NT2/D1 (cell line): Measurements from ENCODE around the gene RELB.

Experiments used
- DNase-seq: peaks from one replicate; pipeline ENCODE4 v3.0.0-alpha.2; 2011; ENCODE audit warnings: low read depth, low spot score
- H3K27me3 ChIP-seq: 2 replicates; pipeline ENCODE4 v1.6.0; 2011; ENCODE audit warnings: mild to moderate bottlenecking; ENCODE audit not compliant: insufficient read length, insufficient read depth
- H3K36me3 ChIP-seq: 2 replicates; pipeline ENCODE4 v1.6.1; 2011; ENCODE audit warnings: mild to moderate bottlenecking, low read length, mixed read lengths; ENCODE audit not compliant: insufficient read depth, insufficient read length
- H3K4me1 ChIP-seq: 2 replicates; pipeline ENCODE4 v1.5.1; 2011; ENCODE audit not compliant: insufficient read depth, insufficient read length
- H3K4me3 ChIP-seq: 2 replicates; pipeline ENCODE4 v1.5.1; 2011; ENCODE audit warnings: low read depth; ENCODE audit not compliant: insufficient read length
- H3K9ac ChIP-seq: 2 replicates; pipeline ENCODE4 v1.6.0; 2011; ENCODE audit warnings: low read depth; ENCODE audit not compliant: insufficient read length
- H3K9me3 ChIP-seq: 2 replicates; pipeline ENCODE4 v1.5.1; 2011; ENCODE audit warnings: mild to moderate bottlenecking, low read length; ENCODE audit not compliant: insufficient read depth
- SUZ12 ChIP-seq: IDR thresholded peaks from 2 replicates; pipeline ENCODE4 v1.6.1; 2011; ENCODE audit not compliant: insufficient read length, insufficient read depth; ENCODE audit errors: extremely low read depth
- YY1 ChIP-seq: IDR thresholded peaks from 2 replicates; pipeline ENCODE4 v1.6.1; 2011; ENCODE audit not compliant: insufficient read length, insufficient read depth
- ZNF274 ChIP-seq: IDR thresholded peaks from 2 replicates; pipeline ENCODE4 v1.6.1; 2011; ENCODE audit warnings: mild to moderate bottlenecking, low read depth, low read length

Gene RELB

GRCh38 chr19:45001087-45001739 lies at the start of gene RELB:
Gene RELB, plus strand, starts transcription at chr19:45001464. Its CDS starts 116 bp downstream, at chr19:45001580.
- Histone ChIP-seq H3K9ac (peak within 1 kb of the TSS; percentile 78), H3K36me3 (peaks cover 18% of the 10 kb centered on the region), H3K9me3 (no peaks in the 10 kb centered on the region), H3K4me1 (no peaks in the 10 kb centered on the region), H3K4me3 (peak within 1 kb of the TSS; percentile 63), H3K27me3 (no peaks in the 10 kb centered on the region)
- DNase-seq: peak; percentile 65
- TF ChIP-seq ZNF274: no peak
- no peak for TF ChIP-seq SUZ12
- no peak for TF ChIP-seq YY1

DNA sequence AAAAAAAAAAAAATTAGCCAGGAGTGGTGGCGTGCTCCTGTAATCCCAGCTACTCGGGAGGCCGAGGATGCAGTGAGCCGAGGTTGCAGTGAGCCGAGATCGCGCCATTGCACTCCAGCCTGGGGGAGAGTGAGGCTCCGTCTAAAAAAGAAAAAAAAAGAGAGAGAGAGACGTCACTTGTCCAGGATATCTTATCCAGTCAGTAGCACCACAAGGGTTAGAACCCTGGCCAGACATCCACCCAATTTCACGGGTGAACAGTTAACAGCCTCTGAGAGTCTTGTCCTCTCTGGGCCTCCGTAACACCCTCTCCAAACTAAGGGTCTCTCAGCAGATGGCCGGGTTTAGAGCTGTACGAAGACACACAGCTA lies 47.0 kb upstream of the RELB start:
- H3K4me3 ChIP-seq: peak overlapping the region; percentile 81
- H3K9ac ChIP-seq: peak overlapping the region; percentile 83
- no peak for DNase-seq
- TF ChIP-seq SUZ12 (no peak), ZNF274 (no peak), YY1 (no peak)
- peaks cover 5% of the 10 kb centered on the region for H3K4me1 ChIP-seq
- no peaks in the 10 kb centered on the region for H3K9me3 ChIP-seq
- no peaks in the 10 kb centered on the region for H3K27me3 ChIP-seq
- H3K36me3 ChIP-seq: peaks cover 3% of the 10 kb centered on the region

DNA sequence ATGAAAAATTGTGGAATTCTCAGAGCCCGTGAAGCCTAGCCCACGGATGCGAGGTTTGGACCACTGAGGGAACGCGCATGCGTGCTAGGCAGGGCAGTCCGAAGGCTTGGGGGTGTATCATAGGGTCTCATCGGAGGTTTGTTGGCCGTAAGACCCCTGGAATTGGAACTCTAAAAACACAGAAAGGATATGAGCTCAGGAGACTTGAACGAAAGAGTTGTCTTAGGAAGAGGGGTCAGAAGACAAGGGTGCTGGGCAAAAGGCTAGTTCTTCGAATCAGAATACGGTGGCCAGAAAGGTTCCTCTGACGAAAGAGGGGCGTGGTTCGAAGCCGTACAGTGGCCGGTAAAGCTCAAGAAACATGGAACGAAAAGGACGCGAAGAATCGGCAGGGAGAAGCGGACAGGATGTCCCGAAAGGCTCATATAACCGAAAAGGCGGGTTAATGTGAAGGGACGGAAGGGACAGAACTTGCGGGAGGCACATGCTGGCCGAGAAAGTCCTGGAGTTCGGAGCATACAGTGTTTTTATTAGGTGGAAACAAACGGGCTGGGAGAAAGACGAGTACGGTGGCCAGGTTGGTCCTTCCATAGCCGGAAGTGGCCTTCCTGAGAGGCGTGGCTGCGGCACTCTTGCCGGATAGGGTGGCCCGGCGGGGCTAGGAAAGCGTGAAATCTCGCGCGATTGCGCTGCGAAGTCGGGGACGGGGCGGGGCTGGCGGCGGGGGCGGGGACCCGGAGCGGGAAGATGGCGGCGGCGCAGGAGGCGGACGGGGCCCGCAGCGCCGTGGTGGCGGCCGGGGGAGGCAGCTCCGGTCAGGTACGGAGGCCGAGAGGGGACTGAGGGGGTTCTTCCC lies 46.4 kb upstream of the RELB start, which contains the start of gene CLPTM1:
Gene CLPTM1, plus strand, starts transcription at position 732 of the 856 bp plus-strand sequence. Its CDS starts 16 bp downstream, at position 748.
- Histone ChIP-seq H3K9me3 (no peaks in the 10 kb centered on the region), H3K4me1 (peaks cover 5% of the 10 kb centered on the region), H3K9ac (peak within 1 kb of the TSS; percentile 92), H3K27me3 (no peaks in the 10 kb centered on the region), H3K36me3 (peaks cover 7% of the 10 kb centered on the region), H3K4me3 (peak within 1 kb of the TSS; percentile 94)
- TF ChIP-seq YY1 (peak; percentile 30), ZNF274 (no peak)
- peak; percentile 88 for DNase-seq

- Histone ChIP-seq H3K36me3 (peaks cover 15% of the 10 kb centered on the region), H3K4me1 (peaks cover 5% of the 10 kb centered on the region), H3K9ac (peak overlapping the region; percentile 92), H3K9me3 (no peaks in the 10 kb centered on the region), H3K4me3 (peak overlapping the region; percentile 94), H3K27me3 (no peaks in the 10 kb centered on the region)
- TF ChIP-seq ZNF274 (no peak), YY1 (no peak), SUZ12 (no peak)
- DNase-seq: no peak
Observed at GRCh38 chr19:44955505-44956439, 45.5 kb upstream of the RELB start.

DNA sequence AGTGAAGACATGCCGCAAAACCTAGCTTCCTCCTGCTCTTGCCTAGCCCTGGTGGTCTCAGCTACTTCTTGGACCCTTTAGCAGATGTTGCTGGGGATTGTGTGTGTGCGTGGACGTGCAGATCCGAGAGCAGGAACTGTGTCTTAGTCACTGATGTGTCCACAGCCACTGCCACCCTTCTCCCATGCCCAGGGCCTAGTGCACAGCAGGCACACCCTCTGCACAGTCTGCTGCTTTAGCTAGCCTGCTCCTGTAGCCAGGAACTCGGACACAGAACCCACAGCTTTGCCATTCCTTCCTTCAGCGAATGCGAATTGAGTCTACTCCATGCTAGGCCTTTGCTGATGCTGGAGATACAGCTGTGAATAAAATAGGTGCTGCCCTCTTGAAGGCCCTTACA lies 43.7 kb upstream of the RELB start:
- DNase-seq: no peak
- no peaks in the 10 kb centered on the region for H3K27me3 ChIP-seq
- TF ChIP-seq ZNF274 (no peak), YY1 (no peak), SUZ12 (no peak)
- H3K36me3 ChIP-seq: peaks cover 32% of the 10 kb centered on the region
- peak overlapping the region; percentile 53 for H3K9ac ChIP-seq
- peaks cover 5% of the 10 kb centered on the region for H3K4me1 ChIP-seq
- H3K4me3 ChIP-seq: no peak overlapping the region
- no peaks in the 10 kb centered on the region for H3K9me3 ChIP-seq

DNA sequence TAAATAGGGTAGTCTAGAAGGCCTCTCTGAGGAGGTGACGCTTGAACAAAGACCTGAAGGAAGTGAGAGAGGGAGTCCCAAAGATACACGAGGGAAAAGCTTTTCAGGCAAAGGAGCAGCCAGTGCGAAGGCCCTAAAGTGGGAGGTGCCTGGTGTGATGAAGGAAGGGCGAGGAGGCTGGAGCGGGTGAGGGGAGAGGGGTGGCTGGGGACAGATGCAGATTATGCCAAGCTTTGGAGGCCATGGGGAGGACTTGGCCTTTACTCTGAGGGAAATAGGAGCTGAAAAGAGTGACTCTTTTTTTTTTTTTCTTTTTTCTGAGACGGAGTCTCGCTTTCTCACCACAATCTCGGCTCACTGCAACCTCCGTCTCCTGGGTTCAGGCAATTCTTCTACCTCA lies 43.2 kb upstream of the RELB start:
- H3K27me3 ChIP-seq: no peaks in the 10 kb centered on the region
- peaks cover 5% of the 10 kb centered on the region for H3K4me1 ChIP-seq
- peak overlapping the region; percentile 22 for H3K9ac ChIP-seq
- peaks cover 34% of the 10 kb centered on the region for H3K36me3 ChIP-seq
- H3K9me3 ChIP-seq: no peaks in the 10 kb centered on the region
- no peak overlapping the region for H3K4me3 ChIP-seq
- TF ChIP-seq SUZ12: no peak
- TF ChIP-seq ZNF274: no peak
- TF ChIP-seq YY1: no peak
- DNase-seq: no peak
